ENCODE measurements around the gene NEK3.
"Not testable (repeated sequence)": the region's sequence is repeated elsewhere in the genome, so short reads cannot be mapped to it uniquely, and the experiment has no call there.

NEK3 gene

DNA sequence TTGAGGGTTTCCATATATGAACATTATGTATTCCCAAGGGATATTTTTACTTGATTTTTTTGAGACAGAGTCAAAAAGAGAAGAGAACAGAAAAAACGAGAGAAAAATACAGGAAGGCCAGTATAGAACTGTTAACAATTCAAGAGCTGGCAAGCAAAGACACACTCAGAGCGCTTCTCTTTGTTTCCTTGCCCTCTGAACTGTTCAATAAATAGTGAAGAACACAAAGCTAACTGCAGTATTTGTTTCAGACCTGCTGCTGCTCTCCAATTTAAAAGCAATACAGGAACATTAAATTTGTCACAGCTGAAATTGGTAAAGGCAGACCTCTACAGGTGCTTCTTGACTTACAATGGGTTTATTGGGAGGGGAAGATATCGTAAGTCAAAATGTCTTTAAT lies 14.0 kb upstream of the NEK3 start:
- H3K9me3 ChIP-seq (replicated peaks in 1 of 11): no peaks in the 10 kb centered on the region
- no peak overlapping the region for H3K4me3 ChIP-seq
- H4K20me1 ChIP-seq: no peaks in the 10 kb centered on the region
- H3K27ac ChIP-seq: peak overlapping the region in 4 of 11 experiments; percentile 33 to 65 (median 43); a peak in 3 of 22 replicates
- H3K36me3 ChIP-seq: peaks cover 27 to 92% (median 80%) of the 10 kb centered on the region in 11 experiments
- TF ChIP-seq Cebpa-rat (IDR thresholded peaks at IDR 0.05): no peak
- H3K4me1 ChIP-seq: peaks cover 12 to 33% (median 20%) of the 10 kb centered on the region in 10 experiments
- no peaks in the 10 kb centered on the region for H3K27me3 ChIP-seq
- H3K4me2 ChIP-seq: peak overlapping the region; percentile 33 to 74 (median 50); a peak in 18 of 22 replicates
- H3K9ac ChIP-seq: peak overlapping the region in 1 of 11 experiments; percentile 53; a peak in 1 of 22 replicates

DNA sequence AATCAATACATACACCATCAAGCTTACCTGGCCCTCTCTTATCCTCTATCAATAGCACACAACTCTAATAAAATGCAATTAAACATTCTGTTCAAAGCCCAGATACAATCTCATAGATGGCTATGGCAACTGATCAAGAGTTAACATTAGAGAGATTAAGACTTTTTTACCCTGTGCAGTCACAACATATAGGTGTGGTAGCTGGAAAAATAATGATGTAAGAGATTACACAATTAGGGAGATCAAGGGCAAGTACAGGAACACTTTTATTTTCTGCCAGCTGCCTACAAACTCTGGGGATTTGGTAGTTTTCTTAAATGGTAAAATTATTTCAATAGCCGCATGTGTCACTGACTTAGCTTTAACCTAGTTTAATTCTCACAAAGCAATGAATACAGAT lies 12.3 kb upstream of the NEK3 start:
- H3K4me3 ChIP-seq; H3K9ac ChIP-seq; H3K4me2 ChIP-seq; H3K27ac ChIP-seq; H4K20me1 ChIP-seq; H3K27me3 ChIP-seq; H3K9me3 ChIP-seq (replicated peaks in 1 of 11): not testable (repeated sequence)
- Histone ChIP-seq H3K36me3 (peaks cover 34 to 92% (median 80%) of the 10 kb centered on the region in 11 experiments), H3K4me1 (peaks cover 12 to 33% (median 20%) of the 10 kb centered on the region in 10 experiments)

- H3K9me3 ChIP-seq (replicated peaks in 1 of 11); H3K27ac ChIP-seq; H3K9ac ChIP-seq; H3K27me3 ChIP-seq; H3K4me3 ChIP-seq; H3K4me2 ChIP-seq; H4K20me1 ChIP-seq: not testable (repeated sequence)
- Histone ChIP-seq H3K36me3 (peaks cover 33 to 95% (median 83%) of the 10 kb centered on the region in 11 experiments), H3K4me1 (peaks cover 12 to 33% (median 20%) of the 10 kb centered on the region in 10 experiments)
Observed at GRCh38 chr13:52170828-52171391, 11.5 kb upstream of the NEK3 start.

GRCh38 chr13:52169839-52170238 lies 10.4 kb upstream of the NEK3 start:
- Histone ChIP-seq H4K20me1 (no peaks in the 10 kb centered on the region), H3K27ac (no peak overlapping the region), H3K4me1 (peaks cover 12 to 25% (median 19%) of the 10 kb centered on the region in 10 experiments), H3K36me3 (peaks cover 33 to 95% (median 81%) of the 10 kb centered on the region in 11 experiments), H3K27me3 (no peaks in the 10 kb centered on the region), H3K4me3 (no peak overlapping the region), H3K4me2 (no peak overlapping the region), H3K9ac (no peak overlapping the region), H3K9me3 (replicated peaks in 1 of 11) (no peaks in the 10 kb centered on the region)
- TF ChIP-seq Cebpa-rat (IDR thresholded peaks at IDR 0.05): no peak

- Histone ChIP-seq H3K4me1 (peaks cover 0 to 25% (median 4%) of the 10 kb centered on the region in 10 experiments; a peak in 10 of 20 replicates), H3K4me3 (no peak overlapping the region), H3K9ac (no peak overlapping the region), H3K9me3 (replicated peaks in 1 of 11) (no peaks in the 10 kb centered on the region), H4K20me1 (no peaks in the 10 kb centered on the region), H3K27ac (no peak overlapping the region), H3K36me3 (peaks cover 27 to 60% (median 46%) of the 10 kb centered on the region in 11 experiments), H3K27me3 (peaks cover 0 to 4% (median 0%) of the 10 kb centered on the region in 11 experiments; a peak in 4 of 22 replicates), H3K4me2 (no peak overlapping the region)
- no peak for TF ChIP-seq Cebpa-rat (IDR thresholded peaks at IDR 0.05)
Observed at GRCh38 chr13:52165411-52165810, 6.0 kb upstream of the NEK3 start.

DNA sequence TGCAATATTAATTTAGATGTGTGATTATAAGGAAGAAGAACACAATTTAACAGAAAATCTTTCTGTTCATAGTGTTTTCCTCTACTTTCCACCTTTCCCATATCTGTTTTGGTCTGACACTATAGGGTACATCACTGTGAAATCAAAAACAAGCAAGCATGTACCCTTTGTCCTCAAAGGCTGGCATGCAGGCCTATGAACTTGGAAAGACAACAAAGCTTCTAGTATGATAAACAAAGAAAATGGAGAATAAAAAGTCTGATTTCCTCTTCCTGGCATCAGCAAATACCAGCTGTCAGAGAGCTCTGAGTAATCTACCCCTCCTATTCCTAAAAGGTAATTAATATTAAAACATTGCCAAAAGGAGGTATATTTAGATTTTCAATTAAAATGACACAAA lies 5.6 kb upstream of the NEK3 start:
- no peak overlapping the region for H3K4me3 ChIP-seq
- no peak overlapping the region for H3K27ac ChIP-seq
- H3K4me1 ChIP-seq: peaks cover 0 to 29% (median 6%) of the 10 kb centered on the region in 10 experiments; a peak in 12 of 20 replicates
- H3K9ac ChIP-seq: no peak overlapping the region
- peaks cover 0 to 7% (median 3%) of the 10 kb centered on the region in 11 experiments; a peak in 19 of 22 replicates for H3K27me3 ChIP-seq
- H3K36me3 ChIP-seq: peaks cover 23 to 56% (median 42%) of the 10 kb centered on the region in 11 experiments
- H4K20me1 ChIP-seq: no peaks in the 10 kb centered on the region
- TF ChIP-seq Cebpa-rat (IDR thresholded peaks at IDR 0.05): no peak
- H3K4me2 ChIP-seq: no peak overlapping the region
- H3K9me3 ChIP-seq (replicated peaks in 1 of 11): no peaks in the 10 kb centered on the region

DNA sequence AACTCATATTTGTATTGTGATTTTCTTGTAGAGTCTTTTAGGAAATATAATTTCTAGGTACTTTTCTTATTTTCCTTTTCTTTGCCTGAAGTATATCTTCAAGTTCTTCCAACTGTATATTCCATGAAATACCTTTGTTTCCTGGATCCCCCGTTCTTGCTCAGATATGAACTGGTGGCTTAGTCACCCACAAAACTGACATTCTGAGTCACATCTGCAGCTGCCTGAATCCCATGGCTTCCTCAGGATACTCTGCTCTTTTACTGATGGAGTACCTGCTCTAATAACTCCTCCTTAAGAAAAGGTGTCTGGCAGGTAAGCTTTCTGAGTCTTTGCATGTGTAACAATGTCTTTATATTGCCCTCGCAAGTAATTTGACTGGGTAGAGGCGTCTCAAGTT lies 4.5 kb upstream of the NEK3 start:
- peaks cover 0 to 18% (median 14%) of the 10 kb centered on the region in 11 experiments; a peak in 19 of 22 replicates for H3K27me3 ChIP-seq
- H3K27ac ChIP-seq; H3K9me3 ChIP-seq (replicated peaks in 1 of 11); H3K9ac ChIP-seq; H4K20me1 ChIP-seq; H3K4me3 ChIP-seq; H3K4me2 ChIP-seq: not testable (repeated sequence)
- H3K4me1 ChIP-seq: peaks cover 5 to 34% (median 13%) of the 10 kb centered on the region in 10 experiments; a peak in 19 of 20 replicates
- H3K36me3 ChIP-seq: peaks cover 17 to 45% (median 34%) of the 10 kb centered on the region in 11 experiments

DNA sequence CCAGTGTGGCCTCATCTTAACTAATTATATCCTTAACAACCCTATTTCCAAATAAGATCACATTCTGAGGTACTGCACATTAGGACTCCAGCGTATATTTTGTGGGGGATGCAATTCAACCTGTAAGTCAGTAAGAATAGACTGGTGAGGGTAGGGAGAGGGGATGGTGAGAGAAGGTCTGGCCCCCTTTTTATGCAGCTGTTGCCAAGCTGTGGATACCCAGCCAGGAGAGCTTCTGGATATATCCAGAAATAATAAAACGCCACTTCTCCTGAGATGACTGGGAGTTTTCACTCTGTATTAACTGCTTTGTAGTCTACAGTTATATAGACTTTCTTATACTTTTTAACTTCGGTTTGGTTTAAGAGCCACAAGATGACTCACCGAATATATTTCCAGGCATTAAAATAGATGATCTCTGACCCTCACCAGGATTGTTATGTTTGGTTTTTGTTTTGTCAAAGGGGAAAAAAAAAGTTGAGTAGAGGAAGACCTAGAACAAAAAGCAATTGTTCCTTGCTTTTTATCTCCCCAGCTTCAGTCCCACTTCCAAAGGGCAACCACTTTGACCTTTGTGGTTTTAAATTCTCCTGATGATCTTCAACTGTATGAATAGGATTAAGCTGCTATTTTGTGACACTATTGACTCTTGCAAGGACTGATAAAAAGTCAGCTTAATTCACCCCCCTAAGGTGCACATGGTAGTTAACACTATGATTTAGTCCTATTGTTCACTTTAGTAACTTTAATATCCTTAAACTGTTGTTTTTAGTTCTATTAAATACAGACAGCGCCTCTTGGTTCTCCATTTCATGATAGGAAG lies 3.1 kb upstream of the NEK3 start:
- H3K4me1 ChIP-seq: peaks cover 9 to 44% (median 19%) of the 10 kb centered on the region in 10 experiments; a peak in 19 of 20 replicates
- H3K9me3 ChIP-seq (replicated peaks in 1 of 11): no peaks in the 10 kb centered on the region
- peaks cover 5 to 31% (median 21%) of the 10 kb centered on the region in 11 experiments for H3K36me3 ChIP-seq
- TF ChIP-seq Cebpa-rat (IDR thresholded peaks at IDR 0.05): no peak
- no peak overlapping the region for H3K27ac ChIP-seq
- no peak overlapping the region for H3K4me3 ChIP-seq
- H4K20me1 ChIP-seq: no peaks in the 10 kb centered on the region
- peak overlapping the region in 4 of 11 experiments; percentile 4 to 33 (median 17); a peak in 5 of 22 replicates for H3K4me2 ChIP-seq
- peaks cover 0 to 26% (median 24%) of the 10 kb centered on the region in 11 experiments; a peak in 19 of 22 replicates for H3K27me3 ChIP-seq
- H3K9ac ChIP-seq: no peak overlapping the region

DNA sequence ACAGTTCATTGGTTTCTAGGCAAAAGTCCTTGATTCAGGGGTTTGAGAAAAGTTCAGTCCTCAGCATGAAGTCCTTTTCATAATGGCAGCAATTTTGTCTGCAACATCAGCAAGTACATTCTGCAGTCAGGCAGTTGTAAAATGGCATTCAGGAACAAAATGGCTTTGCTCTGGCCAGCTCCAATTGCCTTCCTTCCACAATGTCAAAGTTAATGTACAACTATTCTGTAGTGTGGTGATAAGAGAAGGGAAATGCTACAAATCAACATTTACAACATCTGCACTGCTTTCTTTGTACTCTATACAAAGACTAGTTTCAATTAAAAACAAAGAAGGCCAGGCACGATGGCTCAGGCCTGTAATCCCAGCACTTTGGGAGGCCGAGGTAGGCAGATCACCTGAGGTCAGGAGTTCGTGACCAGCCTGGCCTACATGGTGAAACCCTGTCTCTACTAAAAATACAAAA lies 1.8 kb upstream of the NEK3 start:
- Histone ChIP-seq H3K27ac (no peak overlapping the region), H3K9me3 (replicated peaks in 1 of 11) (no peaks in the 10 kb centered on the region), H3K36me3 (peaks cover 1 to 18% (median 9%) of the 10 kb centered on the region in 11 experiments; a peak in 18 of 22 replicates), H3K27me3 (peaks cover 0 to 30% (median 24%) of the 10 kb centered on the region in 11 experiments; a peak in 19 of 22 replicates), H3K4me2 (peak overlapping the region in 5 of 11 experiments; percentile 22 to 53 (median 38); a peak in 8 of 22 replicates), H3K9ac (no peak overlapping the region), H3K4me3 (no peak overlapping the region), H3K4me1 (peaks cover 9 to 53% (median 19%) of the 10 kb centered on the region in 10 experiments; a peak in 19 of 20 replicates), H4K20me1 (no peaks in the 10 kb centered on the region)
- TF ChIP-seq Cebpa-rat (IDR thresholded peaks at IDR 0.05): no peak

Measured in BLaER1 treated with 17β-estradiol and CSF1 and Interleukin-3, amounts not matched to agents 10 nM and 100 nM (cell line).